H9 (cell line): ENCODE measurements around the gene CACNA2D4. TPM values are rescaled to one million over a fixed set of nuclear protein-coding genes. Genes with fewer than 3 reads are reported as not detected.

Experiments
- DNase-seq: peaks from one replicate; pipeline ENCODE4 v3.0.0-alpha.2; 2017
- H2AFZ ChIP-seq: one replicate; pipeline ENCODE4 v1.6.1; 2013; ENCODE audit warnings: mild to moderate bottlenecking, low read length, control low read depth, moderate library complexity
- H2AK5ac ChIP-seq: 2 replicates; pipeline ENCODE4 v1.6.1; 2013; ENCODE audit warnings: low read length, control low read depth, mixed read lengths; ENCODE audit not compliant: insufficient read length
- H2BK120ac ChIP-seq: one replicate; pipeline ENCODE4 v1.6.1; 2013; ENCODE audit warnings: low read depth, mild to moderate bottlenecking, low read length, control low read depth, inconsistent platforms; ENCODE audit not compliant: poor library complexity, severe bottlenecking
- H2BK12ac ChIP-seq: 2 replicates; pipeline ENCODE4 v1.6.1; 2013; ENCODE audit warnings: low read length, control low read depth, mixed read lengths, low read depth; ENCODE audit not compliant: insufficient read length
- H2BK15ac ChIP-seq: 2 replicates; pipeline ENCODE4 v1.6.1; 2013; ENCODE audit warnings: low read depth, low read length, control low read depth
- H2BK20ac ChIP-seq: one replicate; pipeline ENCODE4 v1.6.1; 2013; ENCODE audit warnings: low read depth, mild to moderate bottlenecking, low read length, control low read depth, inconsistent platforms; ENCODE audit not compliant: poor library complexity, severe bottlenecking
- H2BK5ac ChIP-seq: 2 replicates; pipeline ENCODE4 v1.6.1; 2013; ENCODE audit warnings: low read length, control low read depth, mixed read lengths; ENCODE audit not compliant: insufficient read length
- H3K14ac ChIP-seq: 2 replicates; pipeline ENCODE4 v1.6.1; 2013; ENCODE audit warnings: low read length, control low read depth; ENCODE audit not compliant: insufficient read depth
- H3K18ac ChIP-seq: 2 replicates; pipeline ENCODE4 v1.6.1; 2013; ENCODE audit warnings: low read depth, mild to moderate bottlenecking, mixed read lengths, low read length, control low read depth; ENCODE audit not compliant: insufficient read length
- H3K23ac ChIP-seq: 2 replicates; pipeline ENCODE4 v1.6.1; 2013; ENCODE audit warnings: low read length, control low read depth, mixed read lengths, low read depth; ENCODE audit not compliant: insufficient read length
- H3K23me2 ChIP-seq: 2 replicates; pipeline ENCODE4 v1.6.1; 2013; ENCODE audit warnings: low read depth, mild to moderate bottlenecking, mixed read lengths, low read length, control low read depth; ENCODE audit not compliant: insufficient read length, poor library complexity, severe bottlenecking
- H3K27ac ChIP-seq: 2 replicates; pipeline ENCODE4 v1.5.1; 2013; ENCODE audit warnings: low read length, control low read depth, mixed read lengths, low read depth; ENCODE audit not compliant: insufficient read length
- H3K27me3 ChIP-seq: 2 replicates; pipeline ENCODE4 v1.6.1; 2013; ENCODE audit warnings: low read length, control low read depth, inconsistent platforms; ENCODE audit not compliant: insufficient read depth
- H3K4ac ChIP-seq: 2 replicates; pipeline ENCODE4 v1.6.1; 2013; ENCODE audit warnings: low read depth, mild to moderate bottlenecking, control low read depth, inconsistent platforms, low read length, moderate library complexity
- H3K4me1 ChIP-seq: 2 replicates; pipeline ENCODE4 v1.6.1; 2013; ENCODE audit warnings: low read length, control low read depth, inconsistent platforms; ENCODE audit not compliant: insufficient read depth
- H3K4me2 ChIP-seq: 2 replicates; pipeline ENCODE4 v1.6.1; 2013; ENCODE audit warnings: low read length, control low read depth, mixed read lengths; ENCODE audit not compliant: insufficient read length, insufficient read depth
- H3K56ac ChIP-seq: 2 replicates; pipeline ENCODE4 v1.6.1; 2013; ENCODE audit warnings: low read depth, mild to moderate bottlenecking, mixed read lengths, low read length, control low read depth; ENCODE audit not compliant: insufficient read length
- H3K79me1 ChIP-seq: 2 replicates; pipeline ENCODE4 v1.6.1; 2013; ENCODE audit warnings: low read depth, mild to moderate bottlenecking, moderate library complexity, low read length, control low read depth, inconsistent platforms; ENCODE audit not compliant: insufficient read depth, poor library complexity, severe bottlenecking
- H3K79me2 ChIP-seq: 2 replicates; pipeline ENCODE4 v1.6.1; 2013; ENCODE audit warnings: low read length, control low read depth, inconsistent platforms; ENCODE audit not compliant: insufficient read depth
- H3K9ac ChIP-seq: 2 replicates; pipeline ENCODE4 v1.6.1; 2013; ENCODE audit warnings: low read length, control low read depth, mixed read lengths; ENCODE audit not compliant: insufficient read length; ENCODE audit errors: extremely low read depth
- H3K9me3 ChIP-seq: one replicate; pipeline ENCODE4 v1.6.1; 2013; ENCODE audit warnings: low read depth, low read length, inconsistent platforms; ENCODE audit not compliant: control insufficient read depth
- H3T11ph ChIP-seq: one replicate; pipeline ENCODE4 v1.6.1; 2013; ENCODE audit warnings: mild to moderate bottlenecking, low read length, control low read depth, inconsistent platforms
- H4K20me1 ChIP-seq: one replicate; pipeline ENCODE4 v1.6.1; 2013; ENCODE audit not compliant: control insufficient read depth, insufficient read length, insufficient read depth
- H4K5ac ChIP-seq: 2 replicates; pipeline ENCODE4 v1.6.1; 2013; ENCODE audit warnings: low read depth, mild to moderate bottlenecking, mixed read lengths, low read length, control low read depth; ENCODE audit not compliant: insufficient read length
- H4K8ac ChIP-seq: replicated peaks from 2 replicates; pipeline ENCODE4 v1.6.1; 2013; ENCODE audit warnings: low read length, control low read depth, mixed read lengths, low read depth; ENCODE audit not compliant: insufficient read length
- H4K91ac ChIP-seq: 2 replicates; pipeline ENCODE4 v1.6.1; 2013; ENCODE audit warnings: low read depth, mild to moderate bottlenecking, moderate library complexity, mixed read lengths, low read length, control low read depth; ENCODE audit not compliant: insufficient read length
- H3K27ac Mint-ChIP-seq, 3 experiments: 2 replicates in 2 of 3; 3 replicates in 1 of 3; pipeline ENCODE4 v1.8.0; 2020 to 2021; ENCODE audit warnings: mixed read lengths in 3 of 3, mild to moderate bottlenecking in 1 of 3, moderate library complexity in 1 of 3
- H3K27me3 Mint-ChIP-seq: 2 replicates; pipeline ENCODE4 v1.8.0; 2021; ENCODE audit warnings: low read depth, mild to moderate bottlenecking, moderate library complexity, mixed read lengths
- H3K36me3 Mint-ChIP-seq, 3 experiments: 2 replicates in 2 of 3; 3 replicates in 1 of 3; pipeline ENCODE4 v1.8.0; 2020 to 2021; ENCODE audit warnings: low read depth in 3 of 3, mixed read lengths in 3 of 3; ENCODE audit not compliant: insufficient read depth in 1 of 3
- H3K4me1 Mint-ChIP-seq, 2 experiments: 2 replicates each; pipeline ENCODE4 v1.8.0; 2020; ENCODE audit warnings: mixed read lengths in 2 of 2
- H3K4me3 Mint-ChIP-seq, 2 experiments: 2 replicates in 1 of 2; 3 replicates in 1 of 2; pipeline ENCODE4 v1.8.0; 2020 to 2021; ENCODE audit warnings: mild to moderate bottlenecking in 2 of 2, mixed read lengths in 2 of 2, moderate library complexity in 1 of 2
- H3K9me3 Mint-ChIP-seq, 2 experiments: 2 replicates in 1 of 2; 3 replicates in 1 of 2; pipeline ENCODE4 v1.8.0; 2020; ENCODE audit warnings: mild to moderate bottlenecking in 2 of 2, mixed read lengths in 2 of 2, moderate library complexity in 1 of 2
- WGBS: extraction: QIAGEN DNeasy Blood & Tissue Kit; methylation state at CpG from one replicate; pipeline ENCODE4 v1.1.7; 2013; ENCODE audit warnings: missing lambda C conversion rate, low lambda C conversion rate, mixed read lengths; ENCODE audit not compliant: insufficient read length; ENCODE audit errors: extremely low coverage; 5-methylcytosine and 5-hydroxymethylcytosine counted together
- total RNA-seq: library from RNA; stranded (reverse); gene quantifications from 2 replicates; pipeline ENCODE4 v1.2.1, GENCODE V29; 2021
- TF ChIP-seq, protein P1 (sequence below): fragments of 200-600 bp; sonication (generic); conservative IDR thresholded peaks from 3 replicates; pipeline ENCODE4 v1.8.0; 2021; ENCODE audit warnings: antibody characterized with exemption, mild to moderate bottlenecking

CACNA2D4 gene
- total RNA-seq, 1 experiment from 2014 or later: 0.79 TPM

DNA sequence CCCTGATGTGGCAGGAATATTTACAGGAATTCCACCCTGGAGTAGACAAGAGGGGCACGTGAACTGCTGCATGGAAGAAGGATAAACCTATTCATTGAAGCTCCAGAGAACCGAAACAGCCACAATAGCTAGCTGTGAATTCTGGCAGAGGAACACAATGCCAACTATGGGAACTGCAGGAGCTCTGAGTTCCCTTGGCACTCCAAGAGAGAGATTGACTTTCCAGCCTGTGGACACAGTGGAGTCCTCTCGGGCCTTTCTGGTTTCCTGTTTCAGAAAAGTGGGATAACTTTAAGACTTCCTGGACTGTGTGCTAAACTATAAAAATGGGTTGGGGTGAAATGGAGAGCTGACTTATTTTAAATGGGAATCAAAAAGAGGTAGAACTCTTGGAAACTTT, 11.9 kb downstream of the CACNA2D4 start:
- Histone ChIP-seq H4K5ac (no peak overlapping the region), H3K4me2 (no peak overlapping the region), H2BK12ac (no peak overlapping the region), H3K79me1 (no peaks in the 10 kb centered on the region), H3K27ac (no peak overlapping the region), H3K27me3 (no peaks in the 10 kb centered on the region), H3K79me2 (no peaks in the 10 kb centered on the region), H3K4me1 (no peaks in the 10 kb centered on the region), H4K8ac (no peak overlapping the region), H2AK5ac (no peak overlapping the region), H3T11ph (no peak overlapping the region), H3K18ac (no peak overlapping the region), H3K4ac (no peak overlapping the region), H3K23me2 (no peaks in the 10 kb centered on the region), H4K20me1 (no peaks in the 10 kb centered on the region), H3K9ac (no peak overlapping the region), H3K23ac (no peak overlapping the region), H2BK5ac (no peak overlapping the region), H2AFZ (no peak overlapping the region), H3K14ac (no peak overlapping the region), H2BK120ac (no peak overlapping the region), H2BK20ac (no peak overlapping the region), H4K91ac (no peak overlapping the region), H3K9me3 (no peaks in the 10 kb centered on the region), H2BK15ac (no peak overlapping the region), H3K56ac (no peak overlapping the region)
- TF ChIP-seq, protein P1, sequence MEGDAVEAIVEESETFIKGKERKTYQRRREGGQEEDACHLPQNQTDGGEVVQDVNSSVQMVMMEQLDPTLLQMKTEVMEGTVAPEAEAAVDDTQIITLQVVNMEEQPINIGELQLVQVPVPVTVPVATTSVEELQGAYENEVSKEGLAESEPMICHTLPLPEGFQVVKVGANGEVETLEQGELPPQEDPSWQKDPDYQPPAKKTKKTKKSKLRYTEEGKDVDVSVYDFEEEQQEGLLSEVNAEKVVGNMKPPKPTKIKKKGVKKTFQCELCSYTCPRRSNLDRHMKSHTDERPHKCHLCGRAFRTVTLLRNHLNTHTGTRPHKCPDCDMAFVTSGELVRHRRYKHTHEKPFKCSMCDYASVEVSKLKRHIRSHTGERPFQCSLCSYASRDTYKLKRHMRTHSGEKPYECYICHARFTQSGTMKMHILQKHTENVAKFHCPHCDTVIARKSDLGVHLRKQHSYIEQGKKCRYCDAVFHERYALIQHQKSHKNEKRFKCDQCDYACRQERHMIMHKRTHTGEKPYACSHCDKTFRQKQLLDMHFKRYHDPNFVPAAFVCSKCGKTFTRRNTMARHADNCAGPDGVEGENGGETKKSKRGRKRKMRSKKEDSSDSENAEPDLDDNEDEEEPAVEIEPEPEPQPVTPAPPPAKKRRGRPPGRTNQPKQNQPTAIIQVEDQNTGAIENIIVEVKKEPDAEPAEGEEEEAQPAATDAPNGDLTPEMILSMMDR: no peak
- no peak for DNase-seq
- Mint-ChIP-seq H3K4me1 (no peaks in the 10 kb centered on the region), H3K9me3 (peaks cover 21 to 33% of the 10 kb centered on the region in 2 experiments), H3K36me3 (peaks cover 2 to 36% (median 3%) of the 10 kb centered on the region in 3 experiments; a peak in 6 of 7 replicates), H3K27ac (no peak overlapping the region), H3K27me3 (peaks cover 4% of the 10 kb centered on the region; the same call in 1 of the 2 replicates), H3K4me3 (no peak overlapping the region)
- WGBS: no CpG with 5 or more reads among the region's 3 CpGs
